ENCODE measurements around the gene FHOD3. TPM values are rescaled to one million over a fixed set of nuclear protein-coding genes. Genes with fewer than 3 reads are reported as not detected.

The FHOD3 gene
- total and polyA plus RNA-seq, 2 experiments from 2014 or later, result 2.7 to 8.7 TPM

GRCh38 chr18:36652503-36652902 lies 355.0 kb downstream of the FHOD3 start (continued):
- TF ChIP-seq ZNF462 (CRISPR knock-in tag; IDR thresholded peaks at IDR 0.05), result no peak
- no peak for TF ChIP-seq JUNB (IDR thresholded peaks at IDR 0.05; ENCODE audit: unreplicated experiment)

- Mint-ChIP-seq H3K4me1 (peaks cover 3% of the 10 kb centered on the region), H3K4me3 (no peak overlapping the region), H3K9me3 (no peaks in the 10 kb centered on the region), H3K27me3 (ENCODE audit: insufficient read depth, low read depth, poor library complexity) (no peaks in the 10 kb centered on the region), H3K27ac (no peak overlapping the region), H3K36me3 (ENCODE audit: low read depth) (no peaks in the 10 kb centered on the region)
- Histone ChIP-seq H3K79me2 (replicated peaks; ENCODE audit: insufficient read depth) (no peaks in the 10 kb centered on the region), H3K27me3 (ENCODE audit: insufficient read depth) (no peaks in the 10 kb centered on the region), H3K9me2 (ENCODE audit: insufficient read depth) (no peaks in the 10 kb centered on the region), H3K36me3 (ENCODE audit: insufficient read depth) (no peaks in the 10 kb centered on the region), H3K4me3 (no peak overlapping the region), H3K4me2 (no peak overlapping the region), H3K4me1 (ENCODE audit: insufficient read depth) (no peaks in the 10 kb centered on the region), H2AFZ (no peak overlapping the region), H3K27ac (ENCODE audit: low read depth) (no peak overlapping the region), H4K20me1 (replicated peaks; ENCODE audit: insufficient read depth) (no peaks in the 10 kb centered on the region), H3F3A (replicated peaks; ENCODE audit: low read depth) (no peaks in the 10 kb centered on the region)
- ATAC-seq (no peak), DNase-seq (ENCODE audit: low spot score) (no peak)
- TF ChIP-seq ZNF462 (CRISPR knock-in tag; IDR thresholded peaks at IDR 0.05), result no peak
Observed at GRCh38 chr18:36653141-36653869, 355.8 kb downstream of the FHOD3 start.
